Astrocyte of the spinal cord (primary cell): ENCODE results near the gene MRGPRG.

Experiments used
- DNase-seq: peaks from one replicate; pipeline ENCODE4 v3.0.0; 2011; ENCODE audit warnings: low read depth, low spot score
- H3K4me3 ChIP-seq: 2 replicates; pipeline ENCODE4 v1.5.1; 2011; ENCODE audit warnings: low read depth, mild to moderate bottlenecking, low read length, moderate library complexity
- CTCF ChIP-seq: IDR thresholded peaks from 2 replicates; pipeline ENCODE4 v1.5.1; 2012; ENCODE audit warnings: low read depth, mild to moderate bottlenecking, low read length, inconsistent platforms
- in situ Hi-C: cut with HindIII; loops from 2 replicates; pipeline ENCODE4 v1.10.0; 2017; ENCODE audit warnings: low sequenced_read_pairs

The MRGPRG gene

DNA sequence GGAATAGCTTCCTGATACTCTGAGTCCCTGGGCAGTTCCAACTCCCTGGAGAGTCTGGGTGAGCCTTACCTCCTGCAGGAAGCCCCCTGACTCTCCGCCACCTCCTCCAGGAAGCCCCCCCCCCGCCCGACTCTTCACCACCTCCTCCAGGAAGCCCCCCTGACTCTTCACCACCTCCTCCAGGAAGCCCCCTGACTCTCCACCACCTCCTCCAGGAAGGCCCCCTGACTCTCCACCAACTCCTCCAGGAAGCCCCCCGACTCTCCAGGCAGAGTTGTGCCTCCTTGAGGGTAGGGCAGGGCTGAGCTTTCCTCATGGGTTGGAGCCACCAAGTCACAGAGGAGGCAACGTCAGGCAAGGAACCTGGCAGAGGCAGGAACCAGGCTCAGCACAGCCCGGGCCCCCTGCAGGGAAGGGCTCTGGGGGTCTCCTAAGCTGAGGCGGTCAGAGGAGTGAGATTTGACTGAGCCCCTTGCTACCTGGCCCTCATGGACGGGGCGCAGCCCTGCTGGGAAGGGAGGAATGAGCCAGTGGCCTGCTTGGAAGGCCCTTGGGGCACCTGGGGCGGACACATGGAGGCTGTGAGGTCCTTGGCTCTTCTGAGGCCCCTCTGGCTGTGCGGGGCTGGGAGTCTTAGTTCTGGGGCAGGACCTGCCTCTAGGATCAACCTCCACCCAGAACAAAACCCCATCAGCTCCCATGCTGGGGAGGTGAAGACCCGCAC is 18.1 kb downstream of the MRGPRG start:
- in situ Hi-C loops, result no loop called here
- no peak for TF ChIP-seq CTCF
- no peak overlapping the region for H3K4me3 ChIP-seq
- no peak for DNase-seq

DNA sequence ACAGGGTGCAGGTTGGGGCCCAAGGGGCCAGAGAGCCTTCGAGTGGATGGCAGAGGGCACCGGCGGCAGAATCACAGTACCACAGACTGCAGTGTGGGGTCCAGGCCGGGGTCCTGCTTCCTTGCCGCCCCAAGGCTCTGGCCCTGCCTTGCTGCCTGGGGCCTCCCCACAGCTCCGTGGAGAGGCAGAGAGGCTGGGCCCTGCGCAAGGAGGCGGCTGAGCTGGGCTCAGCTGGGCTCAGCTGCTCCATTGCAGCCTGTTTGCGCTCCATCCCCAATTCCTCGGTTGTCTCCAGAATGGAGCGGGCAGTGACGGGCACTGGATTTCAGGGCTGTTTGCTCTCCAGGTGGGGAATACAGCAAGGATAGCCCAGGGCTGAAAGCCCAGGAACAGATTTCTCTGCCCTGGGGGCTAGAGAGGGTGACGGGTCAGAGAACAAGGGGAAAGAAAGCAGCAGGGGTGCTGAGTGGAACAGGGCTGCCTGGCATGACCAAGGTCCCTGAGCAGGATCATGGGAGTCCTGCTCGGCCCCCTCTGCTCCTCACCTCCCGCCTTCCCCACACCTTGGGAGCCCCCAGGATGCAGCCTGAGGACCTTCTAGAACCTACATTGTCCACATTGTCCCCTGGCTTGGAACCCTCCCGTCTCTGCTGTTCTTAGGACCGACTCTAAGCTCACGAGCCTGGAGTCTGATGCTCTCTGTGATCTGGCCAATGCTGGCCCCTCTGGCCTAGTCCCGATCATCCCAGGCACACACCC is 18.9 kb downstream of the MRGPRG start:
- DNase-seq, result no peak

GRCh38 chr11:3198815-3199214 is 19.8 kb downstream of the MRGPRG start:
- TF ChIP-seq CTCF, result no peak
- DNase-seq, result no peak
- no peak overlapping the region for H3K4me3 ChIP-seq
- in situ Hi-C loops, result no loop called here

More for the DNA sequence above, 18.9 kb downstream of the MRGPRG start:
- no peak overlapping the region for H3K4me3 ChIP-seq
- TF ChIP-seq CTCF, result no peak
- in situ Hi-C loops, result no loop called here

DNA sequence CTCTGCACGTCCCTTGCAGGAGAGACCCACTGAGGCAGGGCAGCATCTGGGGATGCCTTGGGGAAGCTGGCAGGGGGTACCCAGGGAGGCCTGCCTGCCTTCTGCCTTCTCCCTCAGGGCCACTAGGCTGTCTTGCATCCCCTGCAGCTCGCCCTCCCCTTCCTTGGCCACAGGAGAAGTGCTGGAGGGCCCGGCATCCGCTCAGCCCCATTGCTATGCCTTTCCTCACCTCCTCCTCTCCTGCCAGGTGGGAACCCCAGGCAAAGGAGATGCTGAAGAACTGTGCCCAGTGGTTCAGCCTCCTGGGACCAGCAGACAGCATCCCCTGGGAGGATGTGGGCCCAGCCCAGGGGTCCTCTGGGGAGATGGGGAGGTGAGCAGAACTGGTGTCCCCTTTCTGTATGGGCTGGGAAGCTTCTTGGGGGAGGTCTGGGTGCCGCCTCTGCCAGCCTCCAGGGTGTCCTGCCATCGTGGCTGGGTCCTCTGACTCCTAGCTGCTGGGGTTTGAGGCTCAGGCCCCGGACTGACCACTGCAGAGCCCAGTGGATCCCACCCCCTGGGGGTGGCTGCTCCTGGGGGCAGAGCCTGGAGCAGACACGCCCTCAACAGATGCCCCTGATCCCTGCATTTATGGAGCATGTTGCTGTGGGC is 20.6 kb downstream of the MRGPRG start:
- TF ChIP-seq CTCF, result no peak
- in situ Hi-C loops, result no loop called here
- no peak overlapping the region for H3K4me3 ChIP-seq
- DNase-seq, result no peak

DNA sequence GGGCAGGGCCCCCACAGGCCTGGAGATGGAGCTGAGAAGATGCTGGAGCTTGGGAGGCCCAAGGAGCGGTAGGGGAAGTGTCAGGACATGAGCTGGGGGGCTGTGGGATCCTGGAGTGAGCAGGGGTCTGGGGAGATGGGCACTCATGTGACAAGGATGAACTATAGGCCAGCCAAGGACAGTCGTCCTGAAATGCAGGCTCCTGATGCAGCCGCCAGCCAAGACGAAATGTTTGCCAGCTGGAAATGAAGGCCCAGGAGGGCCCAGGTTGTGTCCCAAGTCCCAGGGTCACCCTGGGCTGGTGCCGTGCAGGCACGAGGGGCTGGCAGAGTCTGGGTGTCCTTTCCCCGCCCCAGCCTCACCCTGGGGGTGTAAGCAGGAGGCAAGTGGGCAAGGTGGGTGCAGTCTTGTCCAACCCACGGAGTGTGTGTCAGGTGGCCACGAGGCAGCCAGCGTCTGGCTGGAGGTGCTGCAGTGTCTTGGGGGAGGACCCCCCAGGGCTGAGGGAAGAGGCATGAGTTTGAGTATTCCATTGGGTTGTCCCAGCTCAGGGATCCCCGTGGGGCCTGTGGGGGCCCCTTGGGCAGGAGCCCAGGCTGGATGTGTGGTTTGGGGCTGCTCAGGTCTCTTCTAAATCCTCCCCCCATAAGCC is 21.4 kb downstream of the MRGPRG start:
- no peak for TF ChIP-seq CTCF
- no peak for DNase-seq
- in situ Hi-C loops, result no loop called here
- H3K4me3 ChIP-seq, result no peak overlapping the region
